GM12801 (cell line): Measurements from ENCODE around the gene CAMK1D.

Experiments used
- CTCF ChIP-seq: IDR thresholded peaks from one replicate; pipeline ENCODE4 v1.5.1; 2011; ENCODE audit warnings: control low read depth; ENCODE audit not compliant: insufficient read length; ENCODE audit errors: extremely low read depth

The CAMK1D gene

GRCh38 chr10:12459762-12460161 is 110.4 kb downstream of the CAMK1D start:
- TF ChIP-seq CTCF: no peak

GRCh38 chr10:12463459-12463838 is 114.1 kb downstream of the CAMK1D start:
- TF ChIP-seq CTCF: no peak

- TF ChIP-seq CTCF: no peak
Measured at GRCh38 chr10:12465385-12466136, 116.2 kb downstream of the CAMK1D start.

- TF ChIP-seq CTCF: no peak
Measured at GRCh38 chr10:12466704-12467305, 117.5 kb downstream of the CAMK1D start.

- TF ChIP-seq CTCF: no peak
Measured at GRCh38 chr10:12469345-12469744, 120.0 kb downstream of the CAMK1D start.

- TF ChIP-seq CTCF: no peak
Measured at GRCh38 chr10:12470719-12471118, 121.4 kb downstream of the CAMK1D start.

- TF ChIP-seq CTCF: no peak
Measured at GRCh38 chr10:12471135-12471534, 121.8 kb downstream of the CAMK1D start.
